Sciatic nerve (tissue), 2 donors: ENCODE data around the gene LONRF2. TPM values are rescaled to one million over a fixed set of nuclear protein-coding genes. Genes with fewer than 3 reads are reported as not detected.

ENCODE experiments used
- ATAC-seq: fragments of 200-7000 bp; cut with Tn5 transposase; one replicate; pipeline ENCODE4 v1.9.1; 2020; ENCODE audit warnings: mild to moderate bottlenecking, moderate library complexity
- DNase-seq: peaks from one replicate; pipeline ENCODE4 v3.0.0-alpha.2; 2020; ENCODE audit warnings: low spot score
- intact Hi-C: fragments of 100-400 bp; cut with DNase I; formaldehyde crosslinking; loops from one replicate; pipeline ENCODE4 v1.14.2; 2022
- total RNA-seq: library from RNA; stranded (reverse); fragmentation: NEBNext Ultra II Directional; extraction: Animal tissue kit (Norgen Biotek cat#: 25700); gene quantifications from one replicate; pipeline ENCODE4 v1.2.1, GENCODE V29; 2021
- donor health status: DM: no; HTN: no; CAD: no.
- donor health status: DM: no; HTN: no; CAD: no.

LONRF2 gene
- total RNA-seq, 1 donor from 2014 or later, result 11.4 TPM

- intact Hi-C loops, result no loop called here
- DNase-seq, result no peak
- no peak for ATAC-seq
Measured at GRCh38 chr2:100278986-100279385, 43.3 kb downstream of the LONRF2 start.

- intact Hi-C loops, result no loop called here
- ATAC-seq (no peak), DNase-seq (no peak)
Measured at GRCh38 chr2:100278501-100278900, 43.8 kb downstream of the LONRF2 start.

DNA sequence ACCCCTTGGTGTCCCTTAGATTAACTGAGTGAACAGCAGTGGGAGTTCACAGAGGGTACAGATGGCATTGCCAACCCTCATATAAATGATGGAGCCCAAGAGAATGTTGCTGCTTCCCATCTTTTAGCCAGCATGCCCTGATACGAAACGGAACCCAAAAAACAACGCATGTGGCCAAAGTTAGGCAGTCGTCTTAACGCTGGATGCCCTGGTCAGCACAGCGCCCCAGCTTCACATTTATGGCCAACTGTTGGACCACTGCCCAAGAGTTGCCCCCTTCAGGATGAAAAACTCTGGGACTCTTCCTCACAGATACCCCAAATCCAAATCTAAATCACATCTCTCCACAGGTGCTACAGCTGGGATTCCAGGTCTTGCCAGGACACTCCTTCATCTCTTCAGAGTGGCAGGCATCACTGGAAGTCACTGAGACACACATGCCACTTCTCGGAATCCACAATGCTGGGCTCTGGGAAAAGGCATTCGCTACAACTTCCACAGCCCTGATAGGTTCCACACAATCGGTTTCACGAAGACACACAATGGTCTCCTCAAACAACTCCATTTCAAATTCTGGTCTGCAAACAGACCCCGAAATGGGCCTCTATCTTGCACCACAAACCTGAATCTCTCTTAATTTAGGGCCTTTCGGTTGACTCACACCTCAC is 44.6 kb downstream of the LONRF2 start:
- DNase-seq (no peak), ATAC-seq (no peak)
- intact Hi-C loops, result no loop called here

DNA sequence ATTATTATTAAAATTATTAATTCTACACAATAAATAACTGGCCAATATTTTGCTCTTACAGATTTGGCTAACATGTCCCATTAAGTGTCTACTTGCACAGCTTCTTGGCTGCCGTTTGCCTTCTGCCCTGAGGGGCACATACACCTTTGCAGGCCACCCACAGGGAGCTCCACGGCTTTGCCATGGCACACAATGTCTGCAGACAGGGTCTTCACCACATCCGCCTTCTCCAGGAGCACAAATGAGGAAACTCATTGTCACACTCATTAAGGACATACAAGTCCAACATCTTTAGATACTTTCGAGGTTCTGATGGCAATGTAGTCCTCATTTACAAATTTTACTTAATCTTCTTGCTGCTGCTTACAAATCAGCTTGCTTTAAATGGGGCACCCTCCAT is 45.6 kb downstream of the LONRF2 start:
- DNase-seq (no peak), ATAC-seq (no peak)
- intact Hi-C loops, result no loop called here

GRCh38 chr2:100275200-100275589 is 47.1 kb downstream of the LONRF2 start:
- ATAC-seq (no peak), DNase-seq (no peak)
- intact Hi-C loops, result no loop called here

- intact Hi-C loops, result no loop called here
- DNase-seq (no peak), ATAC-seq (no peak)
Measured at GRCh38 chr2:100274566-100275199, 47.6 kb downstream of the LONRF2 start.

GRCh38 chr2:100274076-100274475 is 48.2 kb downstream of the LONRF2 start:
- ATAC-seq (no peak), DNase-seq (no peak)
- intact Hi-C loops, result no loop called here

GRCh38 chr2:100273387-100273786 is 48.9 kb downstream of the LONRF2 start:
- intact Hi-C loops, result no loop called here
- ATAC-seq, result no peak
- DNase-seq, result no peak

DNA sequence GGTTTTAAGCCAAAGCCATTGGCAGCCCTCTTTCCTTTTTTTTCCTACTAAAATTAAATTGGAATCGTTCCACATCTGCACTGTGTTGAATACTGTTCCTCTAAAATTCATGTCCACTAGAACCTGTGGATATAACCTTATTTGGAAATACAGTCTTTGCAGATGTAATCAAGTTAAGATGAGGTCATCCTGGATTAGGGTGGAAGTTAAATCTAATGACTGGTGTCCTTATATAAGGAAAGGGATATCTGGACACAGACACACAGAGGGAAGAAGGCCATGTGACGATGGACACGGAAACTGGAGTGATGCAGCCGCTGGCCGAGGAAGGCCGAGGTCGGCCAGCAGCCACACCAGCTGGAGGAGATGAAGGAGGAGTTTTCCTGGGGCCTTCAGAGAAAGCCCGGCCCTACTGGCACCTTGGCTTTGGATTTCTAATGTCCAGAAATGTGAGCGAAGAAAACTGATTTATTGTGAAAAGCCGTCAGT is 49.4 kb downstream of the LONRF2 start:
- intact Hi-C loops, result no loop called here
- DNase-seq (no peak), ATAC-seq (peak; percentile 89)

GRCh38 chr2:100271210-100271609 is 51.1 kb downstream of the LONRF2 start:
- DNase-seq, result peak; percentile 45
- intact Hi-C loops, result no loop called here

DNA sequence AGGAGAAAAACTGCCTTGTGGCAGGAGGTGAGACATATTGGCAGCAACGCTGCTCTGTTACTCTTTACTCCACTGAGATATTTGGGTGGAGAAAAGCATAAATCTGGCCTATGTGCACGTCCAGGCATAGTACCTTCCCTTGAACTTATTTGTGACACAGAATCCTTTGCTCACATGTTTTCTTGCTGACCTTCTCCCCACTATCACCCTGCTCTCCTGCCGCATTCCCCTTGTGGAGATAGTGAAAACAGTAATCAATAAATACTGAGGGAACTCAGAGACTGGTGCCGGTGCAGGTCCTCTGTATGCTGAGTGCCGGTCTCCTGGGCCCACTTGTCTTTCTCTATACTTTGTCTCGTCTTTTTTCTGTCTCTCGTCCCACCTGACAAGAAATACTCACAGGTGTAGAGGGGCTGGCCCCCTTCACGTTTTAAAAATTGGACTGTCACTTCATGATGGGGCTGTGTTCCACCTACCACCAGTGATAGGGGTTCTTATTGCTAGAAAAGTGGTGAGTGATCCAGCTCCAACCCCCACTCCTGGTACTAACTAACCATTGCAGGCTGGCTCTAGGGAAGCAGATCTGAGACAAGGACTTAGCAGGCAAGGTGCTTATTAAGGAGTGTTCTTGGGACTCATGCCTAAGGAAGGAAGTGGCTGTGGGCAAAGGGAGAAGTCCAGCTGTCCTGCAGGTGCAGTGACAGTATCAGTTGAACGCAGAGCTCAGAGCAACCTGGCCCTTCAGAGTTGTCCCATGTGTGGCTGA is 51.7 kb downstream of the LONRF2 start:
- peak; percentile 5 for DNase-seq
- intact Hi-C loops, result no loop called here
- ATAC-seq, result no peak

More at GRCh38 chr2:100271210-100271609, 51.1 kb downstream of the LONRF2 start:
- ATAC-seq, result no peak

GRCh38 chr2:100269889-100270288 is 52.4 kb downstream of the LONRF2 start:
- intact Hi-C loops, result loop anchor here (10.0 kb wide), 1 partner anchor 115 kb away; no protein-coding TSS in a partner anchor

GRCh38 chr2:100268986-100269385 is 53.3 kb downstream of the LONRF2 start:
- ATAC-seq (no peak), DNase-seq (peak; percentile 18)
- intact Hi-C loops, result loop anchor here (10.0 kb wide), 1 partner anchor 116 kb away; no protein-coding TSS in a partner anchor

More at GRCh38 chr2:100269889-100270288, 52.4 kb downstream of the LONRF2 start:
- ATAC-seq (no peak), DNase-seq (peak; percentile 14)

DNA sequence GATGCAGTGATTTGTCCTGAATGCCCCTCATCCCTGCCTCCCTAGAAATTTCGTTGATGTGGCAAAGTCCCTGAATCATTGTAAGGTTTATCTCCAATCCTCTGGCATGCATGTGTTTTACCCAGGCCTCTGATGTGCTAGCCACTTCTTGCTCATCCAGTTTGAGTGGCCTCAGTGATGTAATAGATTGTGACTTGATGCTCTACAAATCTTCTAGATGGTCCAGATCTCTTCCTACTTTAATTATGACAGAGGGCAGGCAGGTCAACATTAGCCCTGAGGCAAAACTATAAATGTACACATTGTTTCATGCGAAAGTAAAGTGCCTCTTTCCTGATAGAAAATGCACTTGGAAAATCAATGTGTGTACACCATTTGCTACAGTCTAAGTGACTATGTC is 54.5 kb downstream of the LONRF2 start:
- DNase-seq (peak; percentile 1), ATAC-seq (no peak)
- intact Hi-C loops, result loop anchor here (10.0 kb wide), 1 partner anchor 117 kb away; no protein-coding TSS in a partner anchor

DNA sequence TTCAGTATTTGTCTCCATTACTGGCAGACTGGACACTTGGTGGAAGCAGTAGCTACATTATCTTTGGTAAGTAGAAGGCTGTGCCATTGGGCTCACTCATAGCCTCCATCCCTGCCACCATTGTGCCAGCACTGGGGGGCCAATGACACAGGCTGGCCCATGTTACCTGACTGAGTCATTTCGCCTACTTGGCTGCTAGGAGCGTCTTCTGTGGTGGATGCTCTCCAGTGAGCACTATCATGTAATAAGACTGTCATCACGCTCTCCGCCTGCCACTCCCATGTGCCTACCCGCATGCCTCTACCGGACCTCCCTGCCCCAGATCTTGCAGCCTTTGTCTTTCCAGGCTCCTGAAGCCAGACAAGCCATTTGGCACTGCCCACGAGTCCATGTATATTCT is 56.2 kb downstream of the LONRF2 start:
- intact Hi-C loops, result loop anchor here (10.0 kb wide), 1 partner anchor 119 kb away; no protein-coding TSS in a partner anchor
- peak; percentile 30 for DNase-seq
- no peak for ATAC-seq

- DNase-seq (peak; percentile 31), ATAC-seq (no peak)
- intact Hi-C loops, result loop anchor here (10.0 kb wide), 1 partner anchor 120 kb away; no protein-coding TSS in a partner anchor
Measured at GRCh38 chr2:100265226-100265625, 57.1 kb downstream of the LONRF2 start.

DNA sequence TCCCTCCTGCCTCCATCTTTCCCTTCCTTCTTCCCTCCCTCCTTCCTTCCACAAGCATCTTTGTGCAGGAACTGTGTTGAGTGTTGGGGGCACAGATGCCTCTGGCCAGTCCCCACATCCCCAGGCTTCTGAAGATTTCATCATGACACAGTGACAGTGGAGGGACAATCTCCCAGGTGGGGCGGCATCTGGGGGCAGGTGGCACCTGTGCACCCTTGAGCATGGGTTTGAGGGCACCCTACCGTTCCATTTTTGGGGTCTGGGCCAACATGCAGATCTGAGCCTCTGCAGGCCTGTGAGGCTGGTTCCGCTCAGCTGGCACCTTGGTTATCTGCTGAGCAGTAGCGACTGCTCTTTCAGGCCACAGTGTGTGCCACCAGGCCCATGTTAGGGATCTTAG is 57.6 kb downstream of the LONRF2 start:
- intact Hi-C loops, result loop anchor here (10.0 kb wide), 1 partner anchor 120 kb away; no protein-coding TSS in a partner anchor
- no peak for ATAC-seq
- peak; percentile 32 for DNase-seq

- intact Hi-C loops, result loop anchor here (10.0 kb wide), 1 partner anchor 121 kb away; no protein-coding TSS in a partner anchor
- ATAC-seq (no peak), DNase-seq (peak; percentile 40)
Measured at GRCh38 chr2:100264121-100264520, 58.2 kb downstream of the LONRF2 start.
